ENCODE measurements around the gene TSSK2. TPM values are rescaled to one million over a fixed set of nuclear protein-coding genes. Genes with fewer than 3 reads are reported as not detected.
A peak's percentile ranks its signal among the peaks of the same experiment; 100 is the strongest.
"Not testable (repeated sequence)": the region's sequence is repeated elsewhere in the genome, so short reads cannot be mapped to it uniquely, and the experiment has no call there.

The TSSK2 gene
- total RNA-seq = not detected

- no peak for DNase-seq
These were observed at the start of gene TSSK2 for GRCh38 chr22:19130959-19131684. TSSK2 (plus strand) TSS chr22:19131308; CDS start chr22:19131400, 92 bp downstream.

GRCh38 chr22:19081351-19081750 lies 49.8 kb upstream of the TSSK2 start:
- no peak for DNase-seq

GRCh38 chr22:19082101-19082500 lies 49.0 kb upstream of the TSSK2 start:
- no peak for DNase-seq

GRCh38 chr22:19082793-19083192 lies 48.3 kb upstream of the TSSK2 start:
- no peak for DNase-seq

GRCh38 chr22:19084126-19084525 lies 47.0 kb upstream of the TSSK2 start:
- DNase-seq = not testable (repeated sequence)

GRCh38 chr22:19084586-19084985 lies 46.5 kb upstream of the TSSK2 start:
- not testable (repeated sequence) for DNase-seq

- DNase-seq = peak; percentile 79
These were observed 45.8 kb upstream of the TSSK2 start for GRCh38 chr22:19085233-19085718.

- DNase-seq = no peak
These were observed 44.7 kb upstream of the TSSK2 start for GRCh38 chr22:19086417-19086816.

- DNase-seq = no peak
These were observed 44.2 kb upstream of the TSSK2 start for GRCh38 chr22:19086896-19087295.

- DNase-seq = no peak
These were observed 42.1 kb upstream of the TSSK2 start for GRCh38 chr22:19088866-19089595.

- DNase-seq = no peak
These were observed 40.9 kb upstream of the TSSK2 start for GRCh38 chr22:19090183-19090582.

GRCh38 chr22:19090586-19091127 lies 40.5 kb upstream of the TSSK2 start:
- DNase-seq = no peak

- no peak for DNase-seq
These were observed 38.4 kb upstream of the TSSK2 start for GRCh38 chr22:19092725-19093124.

- DNase-seq = no peak
These were observed 36.6 kb upstream of the TSSK2 start for GRCh38 chr22:19094393-19094997.

GRCh38 chr22:19096555-19096954 lies 34.6 kb upstream of the TSSK2 start:
- no peak for DNase-seq

- no peak for DNase-seq
These were observed 33.6 kb upstream of the TSSK2 start for GRCh38 chr22:19097518-19097917.

GRCh38 chr22:19098157-19098556 lies 33.0 kb upstream of the TSSK2 start:
- DNase-seq = peak; percentile 81

GRCh38 chr22:19103880-19104821 lies 27.0 kb upstream of the TSSK2 start:
- DNase-seq = peak; percentile 70

GRCh38 chr22:19105456-19105855 lies 25.7 kb upstream of the TSSK2 start:
- no peak for DNase-seq

- no peak for DNase-seq
These were observed 25.0 kb upstream of the TSSK2 start for GRCh38 chr22:19105867-19106802.
